ENCODE results near the gene FYN.
"Not testable (repeated sequence)": the region's sequence is repeated elsewhere in the genome, so short reads cannot be mapped to it uniquely, and the experiment has no call there.

FYN gene

GRCh38 chr6:111873178-111874024, at the start of gene FYN:
FYN (minus strand) TSS chr6:111873452; CDS start chr6:111720051, 153,401 bp downstream.
- Histone ChIP-seq H3K36me3 (ENCODE audit: insufficient read depth, low read length) (no peaks in the 10 kb centered on the region), H3K4me3 (ENCODE audit: low read length) (peak within 1 kb of the TSS; percentile 64), H3K9me3 (ENCODE audit: low read length) (no peaks in the 10 kb centered on the region), H2AFZ (ENCODE audit: low read depth, low read length) (peak within 1 kb of the TSS; percentile 75), H3K27me3 (ENCODE audit: insufficient read depth, low read length) (no peaks in the 10 kb centered on the region), H3K4me1 (ENCODE audit: insufficient read depth, low read length) (peaks cover 28% of the 10 kb centered on the region)

- no peak overlapping the region for H2AFZ ChIP-seq (ENCODE audit: low read depth, low read length)
- no peaks in the 10 kb centered on the region for H3K36me3 ChIP-seq (ENCODE audit: insufficient read depth, low read length)
- no peaks in the 10 kb centered on the region for H3K9me3 ChIP-seq (ENCODE audit: low read length)
- H3K27me3 ChIP-seq (ENCODE audit: insufficient read depth, low read length) = no peaks in the 10 kb centered on the region
- peaks cover 5% of the 10 kb centered on the region for H3K4me1 ChIP-seq (ENCODE audit: insufficient read depth, low read length)
- no peak overlapping the region for H3K4me3 ChIP-seq (ENCODE audit: low read length)
Observed at GRCh38 chr6:111922454-111923297, 49.4 kb upstream of the FYN start.

GRCh38 chr6:111921103-111921502, 47.9 kb upstream of the FYN start:
- no peaks in the 10 kb centered on the region for H3K36me3 ChIP-seq (ENCODE audit: insufficient read depth, low read length)
- no peak overlapping the region for H2AFZ ChIP-seq (ENCODE audit: low read depth, low read length)
- no peak overlapping the region for H3K4me3 ChIP-seq (ENCODE audit: low read length)
- H3K9me3 ChIP-seq (ENCODE audit: low read length) = no peaks in the 10 kb centered on the region
- no peaks in the 10 kb centered on the region for H3K27me3 ChIP-seq (ENCODE audit: insufficient read depth, low read length)
- peaks cover 5% of the 10 kb centered on the region for H3K4me1 ChIP-seq (ENCODE audit: insufficient read depth, low read length)

- no peak overlapping the region for H2AFZ ChIP-seq (ENCODE audit: low read depth, low read length)
- H3K4me1 ChIP-seq (ENCODE audit: insufficient read depth, low read length) = peaks cover 5% of the 10 kb centered on the region
- H3K9me3 ChIP-seq (ENCODE audit: low read length) = no peaks in the 10 kb centered on the region
- no peaks in the 10 kb centered on the region for H3K27me3 ChIP-seq (ENCODE audit: insufficient read depth, low read length)
- no peaks in the 10 kb centered on the region for H3K36me3 ChIP-seq (ENCODE audit: insufficient read depth, low read length)
- H3K4me3 ChIP-seq (ENCODE audit: low read length) = no peak overlapping the region
Observed at GRCh38 chr6:111920578-111920977, 47.3 kb upstream of the FYN start.

GRCh38 chr6:111918825-111919224, 45.6 kb upstream of the FYN start:
- Histone ChIP-seq H3K9me3 (ENCODE audit: low read length) (no peaks in the 10 kb centered on the region), H3K4me1 (ENCODE audit: insufficient read depth, low read length) (peaks cover 5% of the 10 kb centered on the region), H3K4me3 (ENCODE audit: low read length) (no peak overlapping the region), H3K36me3 (ENCODE audit: insufficient read depth, low read length) (no peaks in the 10 kb centered on the region), H3K27me3 (ENCODE audit: insufficient read depth, low read length) (no peaks in the 10 kb centered on the region), H2AFZ (ENCODE audit: low read depth, low read length) (no peak overlapping the region)

- H3K27me3 ChIP-seq (ENCODE audit: insufficient read depth, low read length) = no peaks in the 10 kb centered on the region
- no peak overlapping the region for H3K4me3 ChIP-seq (ENCODE audit: low read length)
- no peaks in the 10 kb centered on the region for H3K9me3 ChIP-seq (ENCODE audit: low read length)
- no peaks in the 10 kb centered on the region for H3K36me3 ChIP-seq (ENCODE audit: insufficient read depth, low read length)
- peaks cover 5% of the 10 kb centered on the region for H3K4me1 ChIP-seq (ENCODE audit: insufficient read depth, low read length)
- no peak overlapping the region for H2AFZ ChIP-seq (ENCODE audit: low read depth, low read length)
Observed at GRCh38 chr6:111916747-111917146, 43.5 kb upstream of the FYN start.

GRCh38 chr6:111914617-111915016, 41.4 kb upstream of the FYN start:
- Histone ChIP-seq H2AFZ (ENCODE audit: low read depth, low read length) (no peak overlapping the region), H3K36me3 (ENCODE audit: insufficient read depth, low read length) (no peaks in the 10 kb centered on the region), H3K4me3 (ENCODE audit: low read length) (no peak overlapping the region), H3K9me3 (ENCODE audit: low read length) (no peaks in the 10 kb centered on the region), H3K27me3 (ENCODE audit: insufficient read depth, low read length) (no peaks in the 10 kb centered on the region), H3K4me1 (ENCODE audit: insufficient read depth, low read length) (peaks cover 1% of the 10 kb centered on the region)

GRCh38 chr6:111912904-111913303, 39.7 kb upstream of the FYN start:
- Histone ChIP-seq H2AFZ (ENCODE audit: low read depth, low read length) (no peak overlapping the region), H3K9me3 (ENCODE audit: low read length) (no peaks in the 10 kb centered on the region), H3K4me3 (ENCODE audit: low read length) (no peak overlapping the region), H3K27me3 (ENCODE audit: insufficient read depth, low read length) (no peaks in the 10 kb centered on the region), H3K36me3 (ENCODE audit: insufficient read depth, low read length) (no peaks in the 10 kb centered on the region), H3K4me1 (ENCODE audit: insufficient read depth, low read length) (peaks cover 1% of the 10 kb centered on the region)

GRCh38 chr6:111911428-111911827, 38.2 kb upstream of the FYN start:
- Histone ChIP-seq H3K4me1 (ENCODE audit: insufficient read depth, low read length) (peaks cover 1% of the 10 kb centered on the region), H3K27me3 (ENCODE audit: insufficient read depth, low read length) (no peaks in the 10 kb centered on the region), H3K36me3 (ENCODE audit: insufficient read depth, low read length) (no peaks in the 10 kb centered on the region), H3K4me3 (ENCODE audit: low read length) (no peak overlapping the region), H3K9me3 (ENCODE audit: low read length) (no peaks in the 10 kb centered on the region), H2AFZ (ENCODE audit: low read depth, low read length) (no peak overlapping the region)

- Histone ChIP-seq H2AFZ (ENCODE audit: low read depth, low read length) (no peak overlapping the region), H3K4me3 (ENCODE audit: low read length) (no peak overlapping the region)
Observed at GRCh38 chr6:111909238-111909637, 36.0 kb upstream of the FYN start.

GRCh38 chr6:111908365-111908764, 35.1 kb upstream of the FYN start:
- not testable (repeated sequence) for H3K9me3 ChIP-seq (ENCODE audit: low read length); H3K4me1 ChIP-seq (ENCODE audit: insufficient read depth, low read length); H3K36me3 ChIP-seq (ENCODE audit: insufficient read depth, low read length); H3K4me3 ChIP-seq (ENCODE audit: low read length); H2AFZ ChIP-seq (ENCODE audit: low read depth, low read length); H3K27me3 ChIP-seq (ENCODE audit: insufficient read depth, low read length)

More at GRCh38 chr6:111909238-111909637, 36.0 kb upstream of the FYN start:
- Histone ChIP-seq H3K9me3 (ENCODE audit: low read length) (no peaks in the 10 kb centered on the region), H3K4me1 (ENCODE audit: insufficient read depth, low read length) (peaks cover 1% of the 10 kb centered on the region), H3K36me3 (ENCODE audit: insufficient read depth, low read length) (no peaks in the 10 kb centered on the region), H3K27me3 (ENCODE audit: insufficient read depth, low read length) (no peaks in the 10 kb centered on the region)

- H3K36me3 ChIP-seq (ENCODE audit: insufficient read depth, low read length) = no peaks in the 10 kb centered on the region
- no peak overlapping the region for H3K4me3 ChIP-seq (ENCODE audit: low read length)
- no peaks in the 10 kb centered on the region for H3K27me3 ChIP-seq (ENCODE audit: insufficient read depth, low read length)
- H2AFZ ChIP-seq (ENCODE audit: low read depth, low read length) = no peak overlapping the region
- H3K4me1 ChIP-seq (ENCODE audit: insufficient read depth, low read length) = no peaks in the 10 kb centered on the region
- H3K9me3 ChIP-seq (ENCODE audit: low read length) = no peaks in the 10 kb centered on the region
Observed at GRCh38 chr6:111900735-111901134, 27.5 kb upstream of the FYN start.

GRCh38 chr6:111899531-111899930, 26.3 kb upstream of the FYN start:
- H3K4me3 ChIP-seq (ENCODE audit: low read length) = no peak overlapping the region
- H3K4me1 ChIP-seq (ENCODE audit: insufficient read depth, low read length) = no peaks in the 10 kb centered on the region
- H3K36me3 ChIP-seq (ENCODE audit: insufficient read depth, low read length) = no peaks in the 10 kb centered on the region
- H2AFZ ChIP-seq (ENCODE audit: low read depth, low read length) = no peak overlapping the region
- no peaks in the 10 kb centered on the region for H3K27me3 ChIP-seq (ENCODE audit: insufficient read depth, low read length)
- no peaks in the 10 kb centered on the region for H3K9me3 ChIP-seq (ENCODE audit: low read length)

Measured in neuron (in vitro differentiated cells).